HG03571 (cell line): ENCODE measurements around the gene LPAR1.
"Not testable (repeated sequence)": the region's sequence is repeated elsewhere in the genome, so short reads cannot be mapped to it uniquely, and the experiment has no call there.

Source experiments
- ATAC-seq: cut with Tn5 transposase; IDR thresholded peaks from one replicate; pipeline ENCODE4 v1.9.1; 2021; ENCODE audit not compliant: unreplicated experiment

The LPAR1 gene

GRCh38 chr9:110880189-110880588, 158.1 kb downstream of the LPAR1 start:
- ATAC-seq: no peak

DNA sequence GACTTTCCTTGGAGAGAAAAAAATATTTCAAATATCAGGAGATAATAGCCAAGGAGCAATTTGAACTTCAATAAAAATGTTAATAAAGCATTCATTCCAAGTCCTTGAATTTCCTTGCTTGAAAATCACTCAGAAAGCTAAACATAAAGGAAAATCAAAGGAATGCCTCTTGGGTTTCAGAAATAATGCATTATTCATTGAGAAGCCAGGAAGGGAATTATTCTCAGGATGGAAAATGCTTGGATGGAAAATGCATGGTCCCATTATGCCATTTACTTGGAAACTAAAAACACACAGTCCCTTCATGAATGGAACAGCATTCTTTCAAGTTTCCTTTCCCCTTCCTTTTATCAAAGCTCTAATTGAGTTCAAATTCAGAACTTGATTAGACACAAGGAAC, 160.9 kb downstream of the LPAR1 start:
- no peak for ATAC-seq

DNA sequence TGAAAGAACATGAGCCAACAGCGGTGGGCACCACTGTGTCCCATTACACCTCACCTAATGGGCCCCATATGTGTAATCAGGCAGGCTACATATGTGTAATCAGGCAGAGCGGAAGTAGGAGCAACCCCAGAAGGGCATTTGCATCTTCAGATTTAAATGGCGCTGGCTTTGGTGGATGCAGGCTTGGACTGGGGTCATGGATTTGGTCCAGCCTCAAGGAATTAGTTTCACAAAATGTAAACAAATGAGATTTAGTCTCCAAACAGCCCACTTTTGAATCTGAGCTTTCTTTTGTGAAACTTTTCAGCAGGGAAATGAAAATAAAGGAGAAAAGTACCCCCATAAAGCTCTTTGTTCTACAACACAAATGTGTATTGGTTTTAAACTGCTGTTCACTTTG, 161.3 kb downstream of the LPAR1 start:
- ATAC-seq: no peak

DNA sequence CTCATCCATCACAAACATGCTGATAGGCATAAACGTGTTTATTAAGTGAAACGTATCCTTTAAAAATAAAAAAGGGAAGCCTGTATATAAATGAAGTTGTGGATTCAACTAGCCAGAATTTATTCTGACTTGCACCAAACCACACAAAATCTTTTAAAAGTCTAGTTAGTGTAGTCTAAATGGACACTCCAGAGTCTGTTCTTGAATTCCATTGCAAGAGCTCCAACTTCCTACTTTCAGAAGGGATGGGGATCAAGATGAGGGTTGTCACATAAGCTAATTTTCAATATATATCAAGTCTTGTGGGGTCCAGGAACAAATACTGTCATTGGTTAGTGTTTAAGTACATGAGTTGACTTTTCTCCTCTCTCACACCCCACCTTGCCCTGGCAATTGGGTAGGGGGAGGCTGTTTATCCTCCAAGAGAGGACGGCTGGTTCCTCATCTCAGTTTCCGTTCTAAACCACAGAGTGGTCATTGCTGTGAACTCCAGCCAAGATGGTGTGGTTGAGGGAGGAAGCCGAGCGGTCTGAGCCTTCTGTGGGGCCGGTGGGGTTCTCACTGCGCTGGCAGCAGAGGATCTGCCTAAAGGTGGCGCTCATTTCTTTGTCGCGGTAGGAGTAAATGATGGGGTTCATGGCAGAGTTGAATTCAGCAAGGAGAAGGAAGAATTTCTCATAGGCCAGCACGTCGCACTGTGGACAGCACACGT, 163.2 kb downstream of the LPAR1 start:
- ATAC-seq: peak; percentile 91

DNA sequence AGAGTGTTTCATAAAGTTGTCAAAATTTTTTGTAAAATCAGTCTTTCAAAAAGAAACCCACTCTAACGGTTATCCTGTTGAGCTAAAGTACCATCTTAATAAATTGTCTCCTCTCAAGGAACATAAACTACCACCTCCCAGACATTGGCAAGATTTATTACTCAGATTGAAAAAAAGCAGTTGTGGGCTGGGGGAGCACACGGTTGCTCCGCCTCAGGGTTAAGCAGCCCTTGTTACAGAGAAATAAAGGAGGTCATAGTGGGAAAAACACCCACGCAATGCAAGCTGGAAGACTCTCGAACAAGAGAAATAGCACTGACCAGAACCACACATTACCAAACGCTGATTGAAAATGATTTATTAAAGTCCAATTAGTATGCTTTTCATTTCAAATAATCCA, 165.3 kb downstream of the LPAR1 start:
- ATAC-seq: no peak

GRCh38 chr9:110871736-110872135, 166.5 kb downstream of the LPAR1 start:
- no peak for ATAC-seq

DNA sequence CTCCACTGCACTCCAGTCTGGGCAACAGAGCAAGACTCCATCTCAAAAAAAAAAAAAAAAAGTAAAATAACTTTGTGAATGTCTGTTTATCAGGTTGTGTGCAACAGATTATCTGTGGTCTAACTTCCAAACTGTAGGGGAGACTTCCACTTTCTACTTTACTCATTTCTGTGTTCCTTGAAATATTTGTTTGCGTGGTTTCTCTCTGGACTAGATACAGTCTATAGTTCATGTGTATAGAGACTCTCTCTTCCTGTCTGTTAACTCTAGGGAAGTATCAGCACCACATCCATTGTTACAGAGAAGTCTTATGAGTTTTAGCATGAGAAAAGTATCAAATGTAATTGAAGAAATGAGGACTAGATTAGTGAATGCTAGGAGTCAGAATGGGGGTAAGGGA, 168.3 kb downstream of the LPAR1 start:
- ATAC-seq: no peak

DNA sequence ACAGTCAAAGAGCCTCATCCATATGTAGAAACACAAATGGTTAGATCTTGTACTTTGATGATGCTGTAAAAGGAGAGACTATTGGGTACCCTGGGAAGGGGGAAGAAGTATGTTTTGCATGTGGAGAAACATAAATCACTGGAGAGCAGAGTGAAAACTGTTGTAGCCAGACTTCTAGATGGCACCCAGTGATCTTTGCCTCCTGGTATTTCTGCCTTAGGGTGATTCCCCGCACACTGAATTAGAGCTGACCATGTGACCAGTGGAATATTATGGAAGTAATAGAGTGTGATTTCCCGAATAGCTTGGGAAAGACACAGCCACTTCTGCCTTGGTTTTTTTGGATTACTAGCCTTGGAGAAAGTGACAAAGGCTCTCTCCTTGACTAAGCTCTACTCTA, 174.3 kb downstream of the LPAR1 start:
- ATAC-seq: no peak

DNA sequence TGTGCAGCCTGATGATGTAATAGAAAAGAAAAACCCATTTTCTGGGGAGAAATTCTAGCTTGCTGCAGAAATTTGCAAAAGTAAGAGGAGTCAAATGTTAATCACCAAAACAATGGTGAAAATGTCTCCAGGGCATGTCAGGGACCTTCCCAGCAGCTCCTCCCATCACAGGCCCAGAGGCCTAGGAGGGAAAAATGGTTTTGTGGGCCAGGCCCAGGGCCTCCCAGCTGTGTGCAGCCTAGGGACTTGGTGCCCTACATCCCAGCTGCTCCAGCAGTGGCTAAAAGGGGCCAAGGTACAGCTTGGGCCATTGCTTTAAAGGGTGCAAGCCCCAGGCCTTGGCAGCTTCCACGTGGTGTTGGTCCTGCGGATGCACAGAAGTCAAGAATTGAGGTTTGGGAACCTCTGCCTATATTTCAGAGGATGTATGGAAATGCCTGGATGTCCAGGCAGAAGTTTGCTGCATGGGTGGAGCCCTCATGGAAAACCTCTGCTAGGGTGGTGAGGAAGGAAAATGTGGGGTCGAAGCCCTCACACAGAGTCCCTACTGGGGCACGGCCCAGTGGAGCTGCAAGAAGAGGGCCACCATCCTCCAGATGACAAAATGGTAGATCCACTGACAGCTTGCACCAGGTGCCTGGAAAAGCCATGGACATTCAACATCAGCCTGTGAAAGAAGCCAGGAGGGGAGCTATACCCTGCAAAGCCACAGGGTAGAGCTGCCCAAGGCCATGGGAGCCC, 176.7 kb downstream of the LPAR1 start:
- not testable (repeated sequence) for ATAC-seq

DNA sequence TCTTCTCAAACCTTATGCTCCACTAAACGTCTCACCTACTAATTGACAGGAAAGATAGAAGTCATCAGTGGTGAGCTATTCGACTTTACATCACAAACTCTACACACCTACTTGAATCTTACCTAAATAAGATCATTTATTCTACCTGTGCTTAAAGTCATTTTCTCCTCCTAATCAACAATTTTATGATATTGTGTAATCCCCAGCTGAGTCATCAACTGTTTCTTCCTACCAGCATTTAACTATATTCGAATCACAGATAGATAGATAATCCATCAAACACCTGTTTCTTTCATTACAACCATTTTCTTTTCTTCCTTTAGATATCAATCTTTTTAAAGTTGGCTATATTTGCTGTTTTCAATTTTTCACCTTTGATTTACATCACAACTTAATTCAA, 181.5 kb downstream of the LPAR1 start:
- no peak for ATAC-seq

DNA sequence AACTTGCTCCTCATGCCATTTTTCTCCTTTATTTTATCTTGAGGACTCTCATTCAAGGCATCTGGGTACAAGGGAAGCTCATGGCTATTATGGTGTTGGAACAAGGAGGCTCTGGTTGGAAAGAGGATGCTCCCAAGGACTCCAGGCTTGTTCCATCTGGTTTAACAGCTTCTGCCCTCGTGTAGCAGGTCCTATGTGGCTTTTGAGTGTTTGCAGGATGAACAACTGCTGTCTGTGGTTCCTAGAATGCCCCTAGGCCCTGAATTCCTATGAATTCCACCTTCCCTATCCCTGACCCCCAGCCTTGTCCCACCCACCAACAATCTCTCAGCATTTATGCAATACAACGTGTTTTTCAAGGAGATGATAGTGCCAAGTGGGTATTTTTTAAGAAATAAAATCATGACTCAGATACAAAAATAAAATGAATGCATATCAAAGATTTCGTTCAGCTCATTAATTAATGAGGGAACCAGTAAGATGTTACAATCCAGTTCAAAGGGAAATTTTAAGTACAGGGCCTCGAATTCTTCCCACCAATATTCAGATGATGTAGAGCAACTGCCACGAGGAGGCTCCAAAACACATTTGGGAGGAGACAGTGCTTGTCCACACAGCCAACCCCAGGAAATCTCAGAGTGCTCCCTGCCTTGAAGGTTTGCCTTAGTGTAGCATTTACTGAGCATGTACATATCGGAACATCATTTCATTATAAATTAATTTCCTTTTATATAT, 187.7 kb downstream of the LPAR1 start:
- ATAC-seq: no peak

DNA sequence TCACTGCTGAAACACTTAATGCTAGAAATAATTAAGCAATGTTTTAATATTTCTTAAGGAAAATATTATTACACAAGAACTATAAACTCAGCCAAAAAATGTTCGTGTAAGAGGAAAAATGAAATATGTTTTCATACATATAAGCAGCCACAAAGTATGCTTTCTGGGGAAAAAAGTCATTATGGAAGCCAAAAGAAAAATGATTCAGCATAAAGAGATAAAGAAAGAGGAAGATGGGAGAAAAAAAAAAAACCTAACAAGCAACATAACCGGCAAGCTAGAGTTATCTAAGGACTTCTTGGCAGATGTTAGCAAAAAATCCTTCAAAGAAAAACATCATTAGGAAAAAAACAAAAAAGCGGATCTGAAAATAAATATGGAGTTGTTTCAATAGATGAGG, 190.6 kb downstream of the LPAR1 start:
- ATAC-seq: no peak

GRCh38 chr9:110846215-110846614, 192.1 kb downstream of the LPAR1 start:
- no peak for ATAC-seq

DNA sequence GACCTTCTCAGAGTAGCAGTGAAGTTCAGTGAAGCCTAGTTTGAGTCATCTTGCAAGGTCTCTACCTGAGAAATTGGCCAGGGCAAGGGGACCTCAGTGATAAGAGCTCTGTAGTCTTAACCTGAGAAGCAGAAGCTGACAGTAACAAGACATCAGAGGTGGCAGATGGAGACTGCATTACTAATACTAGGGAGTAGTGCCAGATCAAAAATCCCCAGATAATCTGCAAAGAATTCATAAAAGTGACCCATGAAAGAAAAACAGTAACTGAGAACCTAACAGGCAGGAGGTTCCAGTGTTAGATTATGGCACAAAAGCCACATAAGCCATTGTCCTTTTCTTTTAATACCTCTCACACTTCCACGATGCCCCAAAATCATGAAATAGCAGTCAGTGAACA, 194.1 kb downstream of the LPAR1 start:
- ATAC-seq: no peak

GRCh38 chr9:110842986-110843385, 195.3 kb downstream of the LPAR1 start:
- no peak for ATAC-seq

GRCh38 chr9:110842169-110842568, 196.1 kb downstream of the LPAR1 start:
- no peak for ATAC-seq

DNA sequence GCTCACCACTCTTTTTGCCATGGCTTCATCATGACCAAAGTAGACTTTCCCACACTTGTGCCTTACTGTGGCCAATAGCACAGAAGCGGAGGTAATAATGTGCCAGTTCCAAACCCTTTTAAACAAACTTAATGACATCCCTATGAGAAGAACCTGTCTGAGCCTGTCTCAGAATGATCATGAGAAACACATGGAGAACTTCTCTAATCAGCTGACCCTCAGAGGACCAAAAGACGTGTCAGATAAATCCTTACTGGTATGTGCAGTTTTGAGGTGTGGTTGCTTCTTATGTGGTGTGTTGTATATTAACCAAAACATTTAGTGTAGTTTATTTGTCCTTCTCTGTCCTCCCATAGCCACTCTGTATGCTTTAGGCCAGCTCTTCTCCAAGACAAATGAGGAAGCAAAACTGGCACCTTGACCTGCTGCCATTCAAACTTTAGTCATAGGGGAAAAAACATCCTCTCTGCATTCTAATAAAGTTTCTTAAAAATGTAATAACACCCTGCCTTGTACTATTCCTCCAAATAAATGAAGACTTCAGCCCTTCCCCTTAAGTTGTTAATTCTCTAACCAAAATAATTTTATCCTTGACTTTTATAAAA, 200.8 kb downstream of the LPAR1 start:
- ATAC-seq: peak; percentile 69

DNA sequence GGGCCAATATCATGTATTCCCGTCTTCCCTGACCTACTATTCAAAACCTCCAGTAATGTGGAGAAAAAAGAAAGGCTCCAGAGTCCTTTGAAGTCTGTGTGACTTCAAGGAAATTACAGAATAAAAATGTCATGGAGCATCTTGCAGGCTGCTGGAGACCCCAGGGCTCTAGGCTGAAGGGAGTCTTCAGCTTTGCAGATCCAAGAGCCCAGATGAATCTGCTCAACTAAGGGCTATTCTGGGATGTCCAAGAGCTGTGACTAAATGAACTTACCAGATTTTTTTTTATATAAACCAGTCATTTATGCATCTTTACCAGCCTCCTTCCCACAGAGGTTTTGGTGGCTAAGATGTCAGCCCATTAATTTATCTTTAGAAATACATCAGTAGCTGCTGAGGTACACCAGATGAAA, 202.4 kb downstream of the LPAR1 start:
- no peak for ATAC-seq

GRCh38 chr9:110835404-110835803, 202.9 kb downstream of the LPAR1 start:
- no peak for ATAC-seq

DNA sequence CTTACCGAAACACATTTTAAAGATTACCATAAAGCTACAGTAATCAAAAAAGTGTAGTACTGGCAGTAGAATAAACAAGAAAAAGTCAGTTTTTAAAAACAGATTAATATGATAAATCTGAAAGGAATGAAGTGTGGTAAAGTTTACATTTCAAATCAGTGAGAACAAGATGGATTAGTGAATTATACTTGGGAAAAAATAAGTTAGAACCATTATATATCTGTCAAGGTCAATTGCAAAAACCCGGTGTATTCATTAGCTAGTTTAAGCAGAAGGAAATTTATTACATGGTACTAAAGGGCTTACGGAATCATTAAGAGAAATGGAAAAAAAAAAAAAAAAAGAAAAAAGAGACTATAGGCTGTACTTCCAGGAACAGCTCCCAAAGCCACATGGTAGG, 205.3 kb downstream of the LPAR1 start:
- ATAC-seq: no peak

- ATAC-seq: no peak
Observed at GRCh38 chr9:110830495-110830894, 207.8 kb downstream of the LPAR1 start.

DNA sequence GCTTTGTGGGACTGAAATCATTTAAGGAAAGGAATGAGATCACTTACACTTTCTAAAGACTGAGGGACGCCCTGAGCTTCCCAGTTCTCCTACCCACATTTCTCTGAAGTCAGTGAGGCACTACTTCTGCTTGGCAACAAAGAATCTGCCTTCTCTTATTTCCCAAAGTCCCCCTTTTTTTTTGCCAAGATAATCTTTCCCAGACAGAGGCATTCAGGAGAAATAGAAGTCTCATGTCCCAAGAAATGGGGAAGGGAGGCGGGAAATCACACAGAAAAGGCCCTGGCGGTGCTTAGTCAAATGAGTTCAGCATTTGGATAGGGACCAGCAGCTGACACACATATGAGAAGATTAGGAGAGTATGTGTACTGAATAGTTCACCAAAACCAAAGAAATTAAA, 210.0 kb downstream of the LPAR1 start:
- no peak for ATAC-seq
